K562 (cell line): ENCODE results near the gene ABHD17C.

Experiments used
- CLOCK ChIP-seq: fragments of 250-450 bp; sonication (Bioruptor Pico); IDR thresholded peaks from 2 replicates; pipeline ENCODE4 v1.4.0; 2020; ENCODE audit warnings: mild to moderate bottlenecking, moderate library complexity, borderline replicate concordance
- DIDO1 ChIP-seq: fragments of 450-650 bp; IDR thresholded peaks from 2 replicates; pipeline ENCODE4 v1.6.1; 2016; ENCODE audit warnings: low read depth, missing biosample characterization, missing genetic modification characterization
- E2F4 ChIP-seq: sonication (generic); formaldehyde crosslinking; IDR thresholded peaks from 2 replicates; pipeline ENCODE4 v1.8.0; 2022; ENCODE audit warnings: mild to moderate bottlenecking, low read depth, missing genetic modification reagents
- ELF4 ChIP-seq: fragments of 450-650 bp; formaldehyde crosslinking; IDR thresholded peaks from 2 replicates; pipeline ENCODE4 v1.4.0; 2022; ENCODE audit warnings: missing genetic modification characterization
- LEF1 ChIP-seq: fragments of 450-650 bp; IDR thresholded peaks from 2 replicates; pipeline ENCODE4 v1.6.1; 2016; ENCODE audit warnings: mild to moderate bottlenecking
- MAFK ChIP-seq: IDR thresholded peaks from 2 replicates; pipeline ENCODE4 v1.6.1; 2011; ENCODE audit warnings: low read length, improper control_type of control experiment
- PHF20 ChIP-seq: fragments of 450-650 bp; IDR thresholded peaks from 2 replicates; pipeline ENCODE4 v1.6.1; 2018; ENCODE audit not compliant: partially characterized antibody
- POLR2A ChIP-seq: fragments of 450-650 bp; conservative IDR thresholded peaks from 2 replicates; pipeline ENCODE4 v1.6.1; 2016
- THRB ChIP-seq: fragments of 450-650 bp; formaldehyde crosslinking; conservative IDR thresholded peaks from 2 replicates; pipeline ENCODE4 v1.4.0; 2022; ENCODE audit warnings: mild to moderate bottlenecking, missing genetic modification characterization
- ZNF3 ChIP-seq: fragments of 250-450 bp; sonication (Bioruptor Pico); IDR thresholded peaks from 2 replicates; pipeline ENCODE4 v1.5.0; 2021; ENCODE audit warnings: mild to moderate bottlenecking, moderate library complexity

GRCh38 chr15:80743189-80743833 lies 48.2 kb downstream of the ABHD17C start:
- TF ChIP-seq LEF1 (no peak), CLOCK (CRISPR knock-in tag) (no peak), POLR2A (no peak), ZNF3 (CRISPR knock-in tag) (no peak), PHF20 (no peak), E2F4 (no peak), THRB (CRISPR knock-in tag) (no peak), DIDO1 (tag) (no peak), ELF4 (no peak), MAFK (no peak)
